HEK293 (cell line): Measurements from ENCODE around the gene NAT16.
A peak's percentile ranks its signal among the peaks of the same experiment; 100 is the strongest.

Experiments
- CTCF ChIA-PET: fragments of 350-600 bp; formaldehyde crosslinking; extraction: SDS; loops from one replicate; lab custom pipeline; 2021; ENCODE audit warnings: antibody characterized with exemption; lab: Yijun Ruan, JAX
- POLR2A ChIA-PET: fragments of 300-600 bp; formaldehyde crosslinking; extraction: SDS; loops from one replicate; lab custom pipeline; 2020; ENCODE audit warnings: antibody characterized with exemption, inconsistent platforms; lab: Yijun Ruan, JAX
- H3K27ac ChIP-seq: fragments of 200-500 bp; sonication (Bioruptor generic); 2 replicates; pipeline ENCODE4 v1.5.1; 2014; ENCODE audit warnings: low read depth, low read length, control low read depth, inconsistent platforms; ENCODE audit errors: extremely low read depth
- H3K36me3 ChIP-seq, 2 experiments: fragments of 200-500 bp in 1 of 2; sonication (Bioruptor generic) in 1 of 2; 1 replicate in 1 of 2; 2 replicates in 1 of 2; pipeline ENCODE4 v1.5.1; 2014 to 2017; ENCODE audit warnings: inconsistent platforms in 2 of 2, low read length in 2 of 2; ENCODE audit not compliant: control insufficient read depth in 2 of 2, insufficient read depth in 1 of 2
- H3K4me1 ChIP-seq: fragments of 200-500 bp; sonication (Bioruptor generic); 2 replicates; pipeline ENCODE4 v1.5.1; 2014; ENCODE audit warnings: mild to moderate bottlenecking, low read length, inconsistent platforms; ENCODE audit not compliant: control insufficient read depth, insufficient read depth
- H3K4me3 ChIP-seq: 2 replicates; pipeline ENCODE4 v1.5.1; 2011; ENCODE audit warnings: low read depth, mild to moderate bottlenecking, control low read depth, low read length, moderate library complexity
- H3K9me3 ChIP-seq: fragments of 200-500 bp; sonication (Bioruptor generic); 2 replicates; pipeline ENCODE4 v1.5.1; 2014; ENCODE audit warnings: low read depth, low read length, inconsistent platforms; ENCODE audit not compliant: control insufficient read depth, insufficient read depth
- EGR2 ChIP-seq: fragments of 450-650 bp; formaldehyde crosslinking; IDR thresholded peaks from 2 replicates; pipeline ENCODE4 v1.5.1; 2016; ENCODE audit warnings: low read depth, missing biosample characterization, missing genetic modification characterization
- GFI1B ChIP-seq: fragments of 450-650 bp; formaldehyde crosslinking; IDR thresholded peaks from 2 replicates; pipeline ENCODE4 v1.5.1; 2016; ENCODE audit warnings: missing biosample characterization, missing genetic modification characterization
- HIC1 ChIP-seq: fragments of 450-650 bp; formaldehyde crosslinking; IDR thresholded peaks from 2 replicates; pipeline ENCODE4 v1.5.1; 2016; ENCODE audit warnings: missing biosample characterization, missing genetic modification characterization
- KLF1 ChIP-seq: fragments of 450-650 bp; formaldehyde crosslinking; IDR thresholded peaks from 2 replicates; pipeline ENCODE4 v1.5.1; 2016; ENCODE audit warnings: missing biosample characterization, missing genetic modification characterization
- KLF8 ChIP-seq: fragments of 450-650 bp; formaldehyde crosslinking; IDR thresholded peaks from 2 replicates; pipeline ENCODE4 v1.5.1; 2016; ENCODE audit warnings: missing biosample characterization, missing genetic modification characterization
- OVOL3 ChIP-seq: fragments of 450-650 bp; formaldehyde crosslinking; IDR thresholded peaks from 2 replicates; pipeline ENCODE4 v1.5.1; 2016; ENCODE audit warnings: missing biosample characterization, missing genetic modification characterization
- YY1 ChIP-seq: fragments of 450-650 bp; formaldehyde crosslinking; IDR thresholded peaks from 2 replicates; pipeline ENCODE4 v1.5.1; 2018; ENCODE audit warnings: missing biosample characterization, missing genetic modification characterization
- YY2 ChIP-seq: fragments of 450-650 bp; formaldehyde crosslinking; IDR thresholded peaks from 2 replicates; pipeline ENCODE4 v1.5.1; 2016; ENCODE audit warnings: missing biosample characterization, missing genetic modification characterization
- ZBTB17 ChIP-seq: fragments of 450-650 bp; formaldehyde crosslinking; IDR thresholded peaks from 2 replicates; pipeline ENCODE4 v1.5.1; 2016; ENCODE audit warnings: missing biosample characterization, missing genetic modification characterization
- ZBTB48 ChIP-seq: fragments of 450-650 bp; formaldehyde crosslinking; IDR thresholded peaks from 2 replicates; pipeline ENCODE4 v1.5.1; 2016; ENCODE audit warnings: missing biosample characterization, missing genetic modification characterization
- ZEB2 ChIP-seq: fragments of 450-650 bp; formaldehyde crosslinking; IDR thresholded peaks from 2 replicates; pipeline ENCODE4 v1.5.1; 2016; ENCODE audit warnings: missing biosample characterization, missing genetic modification characterization
- ZFHX2 ChIP-seq: fragments of 450-650 bp; formaldehyde crosslinking; conservative IDR thresholded peaks from 2 replicates; pipeline ENCODE4 v1.5.1; 2016; ENCODE audit warnings: missing biosample characterization, missing genetic modification characterization
- ZNF138 ChIP-seq: fragments of 450-650 bp; formaldehyde crosslinking; IDR thresholded peaks from 2 replicates; pipeline ENCODE4 v1.5.1; 2016; ENCODE audit warnings: missing biosample characterization, missing genetic modification characterization, borderline replicate concordance
- ZNF146 ChIP-seq: fragments of 450-650 bp; formaldehyde crosslinking; IDR thresholded peaks from 2 replicates; pipeline ENCODE4 v1.5.1; 2016; ENCODE audit warnings: missing biosample characterization, missing genetic modification characterization
- ZNF292 ChIP-seq: fragments of 450-650 bp; formaldehyde crosslinking; IDR thresholded peaks from 2 replicates; pipeline ENCODE4 v1.5.1; 2016; ENCODE audit warnings: low read depth, missing biosample characterization, missing genetic modification characterization, borderline replicate concordance
- ZNF366 ChIP-seq: fragments of 450-650 bp; formaldehyde crosslinking; conservative IDR thresholded peaks from 2 replicates; pipeline ENCODE4 v1.5.1; 2016; ENCODE audit warnings: missing biosample characterization, missing genetic modification characterization
- ZNF394 ChIP-seq: fragments of 450-650 bp; formaldehyde crosslinking; IDR thresholded peaks from 2 replicates; pipeline ENCODE4 v1.5.1; 2016; ENCODE audit warnings: missing biosample characterization, missing genetic modification characterization, mild to moderate bottlenecking, moderate library complexity, borderline replicate concordance
- ZNF416 ChIP-seq: fragments of 450-650 bp; formaldehyde crosslinking; IDR thresholded peaks from 2 replicates; pipeline ENCODE4 v1.5.1; 2016; ENCODE audit warnings: missing biosample characterization, missing genetic modification characterization
- ZNF501 ChIP-seq: fragments of 450-650 bp; formaldehyde crosslinking; IDR thresholded peaks from 2 replicates; pipeline ENCODE4 v1.5.1; 2016; ENCODE audit warnings: missing biosample characterization, missing genetic modification characterization
- ZNF544 ChIP-seq: fragments of 450-650 bp; formaldehyde crosslinking; IDR thresholded peaks from 2 replicates; pipeline ENCODE4 v1.5.0; 2017; ENCODE audit warnings: missing biosample characterization, missing genetic modification characterization
- ZNF561 ChIP-seq: fragments of 450-650 bp; IDR thresholded peaks from 2 replicates; pipeline ENCODE4 v1.5.1; 2018; ENCODE audit warnings: missing biosample characterization, missing genetic modification characterization, borderline replicate concordance
- ZNF621 ChIP-seq: fragments of 450-650 bp; formaldehyde crosslinking; IDR thresholded peaks from 2 replicates; pipeline ENCODE4 v1.5.1; 2017; ENCODE audit warnings: missing biosample characterization, missing genetic modification characterization
- ZNF624 ChIP-seq: fragments of 450-650 bp; formaldehyde crosslinking; IDR thresholded peaks from 2 replicates; pipeline ENCODE4 v1.5.1; 2017; ENCODE audit warnings: missing biosample characterization, missing genetic modification characterization
- ZNF660 ChIP-seq: fragments of 450-650 bp; IDR thresholded peaks from 2 replicates; pipeline ENCODE4 v1.5.1; 2018; ENCODE audit warnings: missing biosample characterization, mild to moderate bottlenecking, missing genetic modification characterization
- ZNF664 ChIP-seq: fragments of 450-650 bp; formaldehyde crosslinking; IDR thresholded peaks from 2 replicates; pipeline ENCODE4 v1.5.1; 2016; ENCODE audit warnings: missing biosample characterization, missing genetic modification characterization
- TF ChIP-seq, protein P1 (sequence below): fragments of 450-650 bp; formaldehyde crosslinking; IDR thresholded peaks from 2 replicates; pipeline ENCODE4 v1.5.1; 2016; ENCODE audit warnings: missing biosample characterization, missing genetic modification characterization
- TF ChIP-seq, protein P2 (sequence below): sonication (generic); formaldehyde crosslinking; IDR thresholded peaks from 2 replicates; pipeline ENCODE4 v1.8.1; 2022; ENCODE audit warnings: mild to moderate bottlenecking, moderate library complexity, missing genetic modification reagents
- TF ChIP-seq, protein P3 (sequence below): fragments of 450-650 bp; formaldehyde crosslinking; IDR thresholded peaks from 2 replicates; pipeline ENCODE4 v1.5.1; 2016; ENCODE audit warnings: missing biosample characterization, missing genetic modification characterization
- TF ChIP-seq, protein P4 (sequence below): fragments of 450-650 bp; formaldehyde crosslinking; IDR thresholded peaks from 2 replicates; pipeline ENCODE4 v1.5.1; 2017; ENCODE audit warnings: missing biosample characterization, missing genetic modification characterization

NAT16 gene

DNA sequence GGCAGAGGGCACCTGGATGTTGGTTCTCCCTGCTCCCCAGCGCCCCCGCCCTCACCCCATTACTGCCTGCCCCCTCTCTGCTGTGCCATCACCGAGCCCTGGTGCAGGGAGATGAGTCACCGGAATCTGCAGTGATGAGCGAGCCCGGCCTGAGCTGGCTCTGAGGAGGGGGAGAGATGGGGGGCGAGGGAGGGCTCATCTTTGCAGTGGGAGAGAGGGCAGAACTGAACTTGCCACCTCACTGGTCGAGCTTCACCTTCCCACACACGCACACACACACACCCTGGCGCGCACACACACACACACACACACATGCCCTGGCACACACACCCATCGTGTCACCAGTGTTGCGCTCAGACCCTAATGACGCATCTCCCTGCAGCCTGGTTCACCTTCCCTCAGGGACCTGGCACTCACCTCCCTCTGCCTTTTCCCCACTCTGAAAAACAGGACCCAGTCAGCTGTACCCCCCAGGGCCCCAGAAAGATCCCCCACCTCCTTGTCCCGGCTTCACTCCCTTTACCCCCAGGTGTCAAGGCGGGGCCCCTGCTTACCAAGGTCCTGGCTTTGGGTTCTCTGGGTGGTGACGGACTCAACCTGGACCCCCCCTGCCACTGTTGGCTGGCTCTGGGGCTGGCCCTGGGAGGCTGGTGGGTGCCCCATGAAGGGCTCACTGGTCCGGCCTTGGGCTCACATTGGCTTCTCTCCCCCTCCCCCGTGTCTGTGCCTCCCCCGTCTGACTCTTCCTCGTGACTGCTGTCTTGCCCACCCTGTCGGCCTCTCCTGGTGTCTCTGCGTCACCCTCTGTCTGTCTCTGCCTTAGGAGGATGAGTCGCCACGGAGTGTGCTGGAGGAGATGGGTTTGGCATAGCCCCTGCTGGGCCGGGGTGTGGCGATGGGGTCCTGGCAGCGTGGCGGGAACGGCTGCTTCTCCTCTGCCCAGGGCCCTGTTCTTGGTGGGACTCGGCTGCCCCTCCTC, 20.1 kb downstream of the NAT16 start:
- CTCF ChIA-PET, result interaction anchor here (8.6 kb wide), 1 partner anchor 16 kb away, joined by 84 read pairs; no protein-coding TSS in a partner anchor
- no peaks in the 10 kb centered on the region for H3K9me3 ChIP-seq
- no peak overlapping the region for H3K27ac ChIP-seq
- peaks cover 3 to 17% of the 10 kb centered on the region in 2 experiments; a peak in 2 of 3 replicates for H3K36me3 ChIP-seq
- POLR2A ChIA-PET, result interaction anchor here (0.6 kb wide), 3 partner anchors 22 to 270 kb away, joined by 3 to 4 read pairs (median 3); no protein-coding TSS in a partner anchor
- H3K4me3 ChIP-seq, result no peak overlapping the region
- H3K4me1 ChIP-seq, result peaks cover 13% of the 10 kb centered on the region
- TF ChIP-seq KLF1 (no peak), ZNF292 (tag by site-specific recombination) (no peak), ZNF561 (no peak), ZNF416 (tag by site-specific recombination) (no peak), ZNF660 (tag by site-specific recombination) (no peak), ZNF664 (no peak), HIC1 (tag by site-specific recombination) (peak; percentile 29; the same call in 1 of the 2 replicates), ZNF501 (no peak), GFI1B (tag by site-specific recombination) (no peak), ZNF621 (tag by site-specific recombination) (no peak), ZNF544 (tag by site-specific recombination) (no peak), ZNF146 (tag by site-specific recombination) (no peak), ZNF138 (tag by site-specific recombination) (no peak), ZFHX2 (peak; percentile 90), ZNF624 (tag by site-specific recombination) (no peak), ZBTB48 (tag by site-specific recombination) (peak; percentile 70), EGR2 (peak; percentile 77), OVOL3 (tag by site-specific recombination) (no peak), ZNF366 (no peak), ZBTB17 (tag by site-specific recombination) (no peak), KLF8 (tag by site-specific recombination) (no peak), ZEB2 (tag by site-specific recombination) (no peak), YY1 (tag by site-specific recombination) (no peak), ZNF394 (tag by site-specific recombination) (no peak), YY2 (tag by site-specific recombination) (no peak)
- TF ChIP-seq, protein P1, sequence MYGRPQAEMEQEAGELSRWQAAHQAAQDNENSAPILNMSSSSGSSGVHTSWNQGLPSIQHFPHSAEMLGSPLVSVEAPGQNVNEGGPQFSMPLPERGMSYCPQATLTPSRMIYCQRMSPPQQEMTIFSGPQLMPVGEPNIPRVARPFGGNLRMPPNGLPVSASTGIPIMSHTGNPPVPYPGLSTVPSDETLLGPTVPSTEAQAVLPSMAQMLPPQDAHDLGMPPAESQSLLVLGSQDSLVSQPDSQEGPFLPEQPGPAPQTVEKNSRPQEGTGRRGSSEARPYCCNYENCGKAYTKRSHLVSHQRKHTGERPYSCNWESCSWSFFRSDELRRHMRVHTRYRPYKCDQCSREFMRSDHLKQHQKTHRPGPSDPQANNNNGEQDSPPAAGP (tag by site-specific recombination), result peak; percentile 96
- TF ChIP-seq, protein P2, sequence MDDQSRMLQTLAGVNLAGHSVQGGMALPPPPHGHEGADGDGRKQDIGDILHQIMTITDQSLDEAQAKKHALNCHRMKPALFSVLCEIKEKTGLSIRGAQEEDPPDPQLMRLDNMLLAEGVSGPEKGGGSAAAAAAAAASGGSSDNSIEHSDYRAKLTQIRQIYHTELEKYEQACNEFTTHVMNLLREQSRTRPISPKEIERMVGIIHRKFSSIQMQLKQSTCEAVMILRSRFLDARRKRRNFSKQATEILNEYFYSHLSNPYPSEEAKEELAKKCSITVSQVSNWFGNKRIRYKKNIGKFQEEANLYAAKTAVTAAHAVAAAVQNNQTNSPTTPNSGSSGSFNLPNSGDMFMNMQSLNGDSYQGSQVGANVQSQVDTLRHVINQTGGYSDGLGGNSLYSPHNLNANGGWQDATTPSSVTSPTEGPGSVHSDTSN (CRISPR knock-in tag), result no peak
- TF ChIP-seq, protein P3, sequence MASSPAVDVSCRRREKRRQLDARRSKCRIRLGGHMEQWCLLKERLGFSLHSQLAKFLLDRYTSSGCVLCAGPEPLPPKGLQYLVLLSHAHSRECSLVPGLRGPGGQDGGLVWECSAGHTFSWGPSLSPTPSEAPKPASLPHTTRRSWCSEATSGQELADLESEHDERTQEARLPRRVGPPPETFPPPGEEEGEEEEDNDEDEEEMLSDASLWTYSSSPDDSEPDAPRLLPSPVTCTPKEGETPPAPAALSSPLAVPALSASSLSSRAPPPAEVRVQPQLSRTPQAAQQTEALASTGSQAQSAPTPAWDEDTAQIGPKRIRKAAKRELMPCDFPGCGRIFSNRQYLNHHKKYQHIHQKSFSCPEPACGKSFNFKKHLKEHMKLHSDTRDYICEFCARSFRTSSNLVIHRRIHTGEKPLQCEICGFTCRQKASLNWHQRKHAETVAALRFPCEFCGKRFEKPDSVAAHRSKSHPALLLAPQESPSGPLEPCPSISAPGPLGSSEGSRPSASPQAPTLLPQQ, result no peak
- TF ChIP-seq, protein P4, sequence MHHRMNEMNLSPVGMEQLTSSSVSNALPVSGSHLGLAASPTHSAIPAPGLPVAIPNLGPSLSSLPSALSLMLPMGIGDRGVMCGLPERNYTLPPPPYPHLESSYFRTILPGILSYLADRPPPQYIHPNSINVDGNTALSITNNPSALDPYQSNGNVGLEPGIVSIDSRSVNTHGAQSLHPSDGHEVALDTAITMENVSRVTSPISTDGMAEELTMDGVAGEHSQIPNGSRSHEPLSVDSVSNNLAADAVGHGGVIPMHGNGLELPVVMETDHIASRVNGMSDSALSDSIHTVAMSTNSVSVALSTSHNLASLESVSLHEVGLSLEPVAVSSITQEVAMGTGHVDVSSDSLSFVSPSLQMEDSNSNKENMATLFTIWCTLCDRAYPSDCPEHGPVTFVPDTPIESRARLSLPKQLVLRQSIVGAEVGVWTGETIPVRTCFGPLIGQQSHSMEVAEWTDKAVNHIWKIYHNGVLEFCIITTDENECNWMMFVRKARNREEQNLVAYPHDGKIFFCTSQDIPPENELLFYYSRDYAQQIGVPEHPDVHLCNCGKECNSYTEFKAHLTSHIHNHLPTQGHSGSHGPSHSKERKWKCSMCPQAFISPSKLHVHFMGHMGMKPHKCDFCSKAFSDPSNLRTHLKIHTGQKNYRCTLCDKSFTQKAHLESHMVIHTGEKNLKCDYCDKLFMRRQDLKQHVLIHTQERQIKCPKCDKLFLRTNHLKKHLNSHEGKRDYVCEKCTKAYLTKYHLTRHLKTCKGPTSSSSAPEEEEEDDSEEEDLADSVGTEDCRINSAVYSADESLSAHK (tag by site-specific recombination), result no peak
